Measurements from ENCODE around the gene MARK1. TPM values are rescaled to one million over a fixed set of nuclear protein-coding genes. Genes with fewer than 3 reads are reported as not detected.
"Not testable (repeated sequence)": the region's sequence is repeated elsewhere in the genome, so short reads cannot be mapped to it uniquely, and the experiment has no call there.

The MARK1 gene
- total RNA-seq, 4 donors from 2014 or later, result 11.1 to 12.9 (median 11.9) TPM

DNA sequence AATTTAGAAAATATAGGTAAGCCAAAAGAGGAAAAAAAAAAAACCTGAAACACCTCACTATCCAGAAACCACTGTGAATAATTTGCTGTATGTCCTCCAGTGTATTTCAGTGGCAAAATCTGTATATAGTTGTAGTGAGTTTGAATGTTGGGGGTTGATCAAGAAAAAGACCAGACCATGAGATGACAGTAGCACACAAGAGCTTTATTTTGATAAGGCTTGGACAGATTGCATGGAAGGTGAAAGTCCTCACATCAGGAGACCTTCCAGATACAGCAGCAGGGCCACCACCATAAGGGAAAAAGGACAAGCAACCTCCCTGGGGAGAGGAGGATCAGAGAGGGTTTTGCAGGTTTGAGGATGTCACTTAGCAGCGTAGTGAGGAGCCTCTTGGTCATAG is 146.0 kb downstream of the MARK1 start:
- no peak for DNase-seq (ENCODE audit: low spot score in 2 of 2)
- Histone ChIP-seq H3K27me3 (no peaks in the 10 kb centered on the region), H3K9me3 (peaks cover 0 to 17% (median 3%) of the 10 kb centered on the region in 4 donors), H3K36me3 (no peaks in the 10 kb centered on the region), H3K4me3 (no peak overlapping the region), H3K27ac (no peak overlapping the region), H3K4me1 (no peaks in the 10 kb centered on the region)
- TF ChIP-seq, protein P1, sequence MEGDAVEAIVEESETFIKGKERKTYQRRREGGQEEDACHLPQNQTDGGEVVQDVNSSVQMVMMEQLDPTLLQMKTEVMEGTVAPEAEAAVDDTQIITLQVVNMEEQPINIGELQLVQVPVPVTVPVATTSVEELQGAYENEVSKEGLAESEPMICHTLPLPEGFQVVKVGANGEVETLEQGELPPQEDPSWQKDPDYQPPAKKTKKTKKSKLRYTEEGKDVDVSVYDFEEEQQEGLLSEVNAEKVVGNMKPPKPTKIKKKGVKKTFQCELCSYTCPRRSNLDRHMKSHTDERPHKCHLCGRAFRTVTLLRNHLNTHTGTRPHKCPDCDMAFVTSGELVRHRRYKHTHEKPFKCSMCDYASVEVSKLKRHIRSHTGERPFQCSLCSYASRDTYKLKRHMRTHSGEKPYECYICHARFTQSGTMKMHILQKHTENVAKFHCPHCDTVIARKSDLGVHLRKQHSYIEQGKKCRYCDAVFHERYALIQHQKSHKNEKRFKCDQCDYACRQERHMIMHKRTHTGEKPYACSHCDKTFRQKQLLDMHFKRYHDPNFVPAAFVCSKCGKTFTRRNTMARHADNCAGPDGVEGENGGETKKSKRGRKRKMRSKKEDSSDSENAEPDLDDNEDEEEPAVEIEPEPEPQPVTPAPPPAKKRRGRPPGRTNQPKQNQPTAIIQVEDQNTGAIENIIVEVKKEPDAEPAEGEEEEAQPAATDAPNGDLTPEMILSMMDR (IDR thresholded peaks at IDR 0.05), result no peak
- TF ChIP-seq EP300 (IDR thresholded peaks at IDR 0.05), result no peak
- no peak for TF ChIP-seq POLR2A (IDR thresholded peaks at IDR 0.05)
- WGBS, 2 donors, result 89 to 92% methylated on average over 1 of the region's 1 CpG

DNA sequence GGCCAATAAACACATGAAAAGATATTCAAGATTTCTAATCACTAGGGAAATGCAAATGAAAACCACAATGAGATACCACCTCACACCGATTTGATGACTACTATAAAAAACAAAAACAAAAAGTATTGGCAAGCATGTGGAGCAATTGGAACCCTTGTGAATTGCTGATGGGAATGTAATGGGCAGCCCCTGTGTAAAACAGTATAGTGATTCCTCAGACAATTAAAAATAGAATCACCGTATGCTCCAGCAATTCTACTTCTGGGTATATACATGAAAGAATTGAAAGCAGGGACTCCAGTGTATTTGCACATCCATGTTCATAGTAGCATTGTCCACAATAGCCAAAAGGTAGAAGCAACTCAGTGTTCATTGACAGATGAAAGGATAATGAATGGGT is 149.3 kb downstream of the MARK1 start:
- WGBS, 2 donors, result 74 to 75% methylated on average over 2 of the region's 2 CpGs
- no peaks in the 10 kb centered on the region for H3K36me3 ChIP-seq
- no peak for DNase-seq (ENCODE audit: low spot score in 2 of 2)
- H3K4me1 ChIP-seq, result peaks cover 0 to 5% (median 2%) of the 10 kb centered on the region in 4 donors
- no peak for TF ChIP-seq EP300 (IDR thresholded peaks at IDR 0.05)
- no peak overlapping the region for H3K4me3 ChIP-seq
- H3K27ac ChIP-seq, result no peak overlapping the region
- no peaks in the 10 kb centered on the region for H3K9me3 ChIP-seq
- H3K27me3 ChIP-seq, result no peaks in the 10 kb centered on the region

DNA sequence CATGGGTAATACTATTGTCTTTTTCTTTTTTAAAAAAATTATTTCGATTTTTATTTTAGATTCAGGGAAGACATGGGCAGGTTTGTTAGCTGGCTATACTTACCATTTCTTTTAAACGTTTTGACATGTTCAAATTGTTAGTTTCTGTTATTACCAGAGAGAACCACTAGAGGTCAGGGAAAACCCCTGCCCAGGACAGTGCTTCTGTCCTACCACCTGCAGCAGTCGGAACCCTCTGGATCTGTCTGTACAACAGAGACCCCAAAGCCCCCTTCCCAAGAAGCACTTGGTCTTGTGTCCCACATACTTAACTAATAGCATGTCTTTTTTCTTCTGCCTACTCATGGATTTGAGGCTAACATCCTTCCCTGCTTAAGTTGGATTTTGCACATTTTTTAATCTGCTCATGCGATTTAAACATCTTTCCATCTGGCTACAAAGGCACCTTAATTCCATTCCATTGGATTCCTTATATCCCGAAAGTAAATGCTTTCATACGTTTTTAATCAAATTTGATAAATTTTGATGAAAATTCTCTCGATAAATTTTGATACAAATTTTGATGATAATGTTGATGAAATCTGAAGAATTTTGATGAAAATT is 152.2 kb downstream of the MARK1 start:
- peaks cover 0 to 5% (median 2%) of the 10 kb centered on the region in 4 donors for H3K4me1 ChIP-seq
- WGBS, 2 donors, result 32 to 34% methylated on average over 7 of the region's 7 CpGs

DNA sequence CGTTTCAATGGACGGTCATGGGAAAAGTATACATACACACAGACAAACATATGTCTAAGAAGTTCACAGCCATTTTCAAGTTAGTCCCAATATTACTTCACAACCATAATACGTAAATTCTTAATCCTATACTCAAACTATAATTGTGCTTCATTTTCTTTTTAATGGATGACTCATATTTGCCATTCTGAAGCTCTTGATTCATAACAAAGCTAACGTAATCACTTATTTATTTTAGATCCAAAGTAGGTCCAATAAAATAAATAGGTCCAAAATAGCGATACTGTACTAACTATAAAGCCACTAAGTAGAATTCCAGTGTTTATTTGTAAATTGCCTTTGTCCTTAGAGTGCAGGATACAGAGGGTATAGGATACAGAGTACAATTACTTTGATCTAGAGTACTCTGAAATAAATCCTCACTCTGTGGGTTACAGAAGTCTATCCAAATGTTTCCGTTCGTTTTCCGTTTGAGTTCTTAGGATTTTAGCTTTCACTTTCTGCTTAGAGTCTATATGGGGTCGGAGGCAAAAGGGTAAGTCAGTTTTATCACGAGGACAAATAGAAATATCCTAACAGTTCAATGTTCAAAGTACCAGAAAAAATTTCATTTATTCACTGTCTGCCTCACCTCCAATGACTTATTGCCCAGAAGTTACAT is 153.4 kb downstream of the MARK1 start:
- Histone ChIP-seq H3K9me3 (no peaks in the 10 kb centered on the region), H3K27me3 (no peaks in the 10 kb centered on the region), H3K36me3 (no peaks in the 10 kb centered on the region), H3K27ac (no peak overlapping the region), H3K4me3 (peak overlapping the region in 1 of 4 donors; percentile 14), H3K4me1 (peaks cover 0 to 5% (median 2%) of the 10 kb centered on the region in 4 donors)
- DNase-seq (ENCODE audit: low spot score in 2 of 2), result no peak
- WGBS, 2 donors, result 61 to 63% methylated on average over 10 of the region's 10 CpGs
- TF ChIP-seq EP300 (IDR thresholded peaks at IDR 0.05) (no peak), POLR2A (IDR thresholded peaks at IDR 0.05) (no peak)
- TF ChIP-seq, protein P1 (IDR thresholded peaks at IDR 0.05), result no peak

More for the DNA sequence above, 152.2 kb downstream of the MARK1 start:
- no peaks in the 10 kb centered on the region for H3K36me3 ChIP-seq
- no peak for DNase-seq (ENCODE audit: low spot score in 2 of 2)
- TF ChIP-seq EP300 (IDR thresholded peaks at IDR 0.05), result no peak
- TF ChIP-seq, protein P1 (IDR thresholded peaks at IDR 0.05), result peak; percentile 52 to 74 (median 69)
- H3K4me3 ChIP-seq, result no peak overlapping the region
- no peaks in the 10 kb centered on the region for H3K9me3 ChIP-seq
- H3K27me3 ChIP-seq, result no peaks in the 10 kb centered on the region
- no peak overlapping the region for H3K27ac ChIP-seq

DNA sequence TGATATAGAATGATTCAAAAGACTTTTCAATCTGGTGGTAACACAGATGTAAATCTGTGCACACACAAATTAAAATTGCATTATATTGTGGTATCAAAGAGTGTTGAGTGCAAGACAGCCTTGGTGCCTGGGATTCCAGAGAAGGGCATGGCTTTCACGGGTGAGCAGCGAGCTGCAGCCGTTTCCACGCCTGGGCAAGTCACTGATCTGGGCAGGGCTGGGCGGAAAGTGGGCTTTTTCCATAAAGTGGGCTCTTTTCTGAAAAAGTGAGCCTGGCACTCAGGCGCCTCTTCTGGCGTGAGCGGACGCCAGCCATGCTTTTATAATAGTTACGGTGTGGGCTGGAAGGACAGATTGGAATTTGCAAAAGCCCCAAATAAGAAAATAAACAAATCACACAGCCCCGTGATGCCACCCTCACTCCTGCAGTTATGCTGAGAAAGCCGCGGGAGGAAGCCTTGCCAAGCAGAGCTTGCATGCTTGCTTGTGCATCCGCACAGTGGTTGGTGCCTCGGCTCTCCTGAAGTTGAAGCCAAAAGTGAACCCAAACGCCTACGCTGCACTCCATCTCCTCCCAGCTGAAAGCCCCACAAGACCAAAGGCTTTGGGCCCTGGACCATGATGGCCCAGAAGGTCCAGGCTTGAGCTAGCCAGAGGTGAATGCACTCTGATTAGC is 155.1 kb downstream of the MARK1 start:
- Histone ChIP-seq H3K36me3 (no peaks in the 10 kb centered on the region), H3K27me3 (no peaks in the 10 kb centered on the region), H3K9me3 (no peaks in the 10 kb centered on the region), H3K4me1 (peaks cover 0 to 5% (median 2%) of the 10 kb centered on the region in 4 donors), H3K4me3 (no peak overlapping the region), H3K27ac (no peak overlapping the region)
- 87 to 88% methylated on average over 15 of the region's 17 CpGs for WGBS, 2 donors
- TF ChIP-seq, protein P1 (IDR thresholded peaks at IDR 0.05), result no peak
- no peak for TF ChIP-seq EP300 (IDR thresholded peaks at IDR 0.05)
- no peak for TF ChIP-seq POLR2A (IDR thresholded peaks at IDR 0.05)
- DNase-seq (ENCODE audit: low spot score in 2 of 2), result no peak

DNA sequence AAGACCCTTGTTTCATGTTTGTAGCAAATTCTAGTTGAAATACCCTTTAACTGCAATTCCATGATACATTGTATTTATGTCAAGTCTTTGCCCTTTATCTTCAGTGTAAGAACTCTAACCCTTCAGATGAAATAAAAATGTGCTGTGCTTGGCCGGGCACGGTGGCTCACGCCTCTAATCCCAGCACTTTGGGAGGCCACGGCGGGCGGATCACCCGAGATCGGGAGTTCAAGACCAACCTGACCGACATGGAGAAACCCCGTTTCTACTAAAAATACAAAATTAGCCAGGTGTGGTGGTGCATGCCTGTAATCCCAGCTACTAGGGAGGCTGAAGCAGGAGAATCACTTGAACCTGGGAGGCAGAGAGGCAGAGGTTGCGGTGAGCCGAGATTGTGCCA is 155.8 kb downstream of the MARK1 start:
- H3K27ac ChIP-seq; DNase-seq (ENCODE audit: low spot score in 2 of 2); H3K4me3 ChIP-seq; H3K27me3 ChIP-seq; H3K4me1 ChIP-seq; H3K36me3 ChIP-seq; H3K9me3 ChIP-seq: not testable (repeated sequence)
- WGBS, 2 donors, result 94 to 97% methylated on average over 12 of the region's 12 CpGs

Measured in tibial nerve (tissue), 4 donors.